Nephron (organoid): ENCODE measurements around the gene C1GALT1.

ENCODE experiments used
- H3K27ac Mint-ChIP-seq, 3 experiments: 2 replicates each; pipeline ENCODE4 v1.8.0; 2020; ENCODE audit warnings: mixed read lengths in 3 of 3, mild to moderate bottlenecking in 2 of 3, moderate library complexity in 1 of 3
- H3K27me3 Mint-ChIP-seq: 2 replicates; pipeline ENCODE4 v1.8.0; 2021; ENCODE audit warnings: low read depth, mild to moderate bottlenecking, moderate library complexity, mixed read lengths
- H3K36me3 Mint-ChIP-seq: 2 replicates; pipeline ENCODE4 v1.8.0; 2020; ENCODE audit warnings: low read depth, mixed read lengths
- H3K4me1 Mint-ChIP-seq: 2 replicates; pipeline ENCODE4 v1.8.0; 2020; ENCODE audit warnings: mixed read lengths
- H3K4me3 Mint-ChIP-seq, 3 experiments: 2 replicates each; pipeline ENCODE4 v1.8.0; 2020; ENCODE audit warnings: mild to moderate bottlenecking in 3 of 3, mixed read lengths in 3 of 3, moderate library complexity in 2 of 3
- H3K9me3 Mint-ChIP-seq: 2 replicates; pipeline ENCODE4 v1.8.0; 2020; ENCODE audit warnings: mixed read lengths
- CTCF ChIP-seq, 3 experiments: fragments of 200-600 bp; sonication (generic); IDR thresholded peaks; one replicate each; pipeline ENCODE4 v1.5.0; 2021; ENCODE audit warnings: antibody characterized with exemption in 3 of 3; ENCODE audit not compliant: unreplicated experiment in 3 of 3

Gene C1GALT1

GRCh38 chr7:7219216-7219615, 36.9 kb downstream of the C1GALT1 start:
- no peak overlapping the region for H3K4me3 Mint-ChIP-seq
- peaks cover 4% of the 10 kb centered on the region for H3K9me3 Mint-ChIP-seq
- no peaks in the 10 kb centered on the region for H3K27me3 Mint-ChIP-seq
- no peak for TF ChIP-seq CTCF (IDR thresholded peaks at IDR 0.05; ENCODE audit: unreplicated experiment in 3 of 3)
- no peaks in the 10 kb centered on the region for H3K4me1 Mint-ChIP-seq
- no peak overlapping the region for H3K27ac Mint-ChIP-seq
- H3K36me3 Mint-ChIP-seq = peaks cover 44% of the 10 kb centered on the region

- no peaks in the 10 kb centered on the region for H3K4me1 Mint-ChIP-seq
- no peak overlapping the region for H3K4me3 Mint-ChIP-seq
- H3K9me3 Mint-ChIP-seq = peaks cover 8% of the 10 kb centered on the region
- no peaks in the 10 kb centered on the region for H3K27me3 Mint-ChIP-seq
- TF ChIP-seq CTCF (IDR thresholded peaks at IDR 0.05; ENCODE audit: unreplicated experiment in 3 of 3) = no peak
- H3K36me3 Mint-ChIP-seq = peaks cover 52% of the 10 kb centered on the region
- H3K27ac Mint-ChIP-seq = no peak overlapping the region
These were observed 38.5 kb downstream of the C1GALT1 start for GRCh38 chr7:7220821-7221220.

GRCh38 chr7:7221599-7222038, 39.3 kb downstream of the C1GALT1 start:
- TF ChIP-seq CTCF (IDR thresholded peaks at IDR 0.05; ENCODE audit: unreplicated experiment in 3 of 3) = no peak
- no peak overlapping the region for H3K27ac Mint-ChIP-seq
- peaks cover 52% of the 10 kb centered on the region for H3K36me3 Mint-ChIP-seq
- H3K4me3 Mint-ChIP-seq = no peak overlapping the region
- no peaks in the 10 kb centered on the region for H3K4me1 Mint-ChIP-seq
- peaks cover 8% of the 10 kb centered on the region for H3K9me3 Mint-ChIP-seq
- no peaks in the 10 kb centered on the region for H3K27me3 Mint-ChIP-seq

GRCh38 chr7:7223250-7223649, 40.9 kb downstream of the C1GALT1 start:
- no peaks in the 10 kb centered on the region for H3K4me1 Mint-ChIP-seq
- no peak overlapping the region for H3K27ac Mint-ChIP-seq
- no peaks in the 10 kb centered on the region for H3K27me3 Mint-ChIP-seq
- no peak overlapping the region for H3K4me3 Mint-ChIP-seq
- peaks cover 4% of the 10 kb centered on the region for H3K9me3 Mint-ChIP-seq
- TF ChIP-seq CTCF (IDR thresholded peaks at IDR 0.05; ENCODE audit: unreplicated experiment in 3 of 3) = no peak
- H3K36me3 Mint-ChIP-seq = peaks cover 41% of the 10 kb centered on the region

- no peak for TF ChIP-seq CTCF (IDR thresholded peaks at IDR 0.05; ENCODE audit: unreplicated experiment in 3 of 3)
- no peak overlapping the region for H3K4me3 Mint-ChIP-seq
- no peak overlapping the region for H3K27ac Mint-ChIP-seq
- peaks cover 10% of the 10 kb centered on the region for H3K9me3 Mint-ChIP-seq
- H3K27me3 Mint-ChIP-seq = no peaks in the 10 kb centered on the region
- H3K4me1 Mint-ChIP-seq = no peaks in the 10 kb centered on the region
- H3K36me3 Mint-ChIP-seq = peaks cover 51% of the 10 kb centered on the region
These were observed 44.1 kb downstream of the C1GALT1 start for GRCh38 chr7:7226407-7226806.

- H3K4me1 Mint-ChIP-seq = no peaks in the 10 kb centered on the region
- H3K27ac Mint-ChIP-seq = no peak overlapping the region
- TF ChIP-seq CTCF (IDR thresholded peaks at IDR 0.05; ENCODE audit: unreplicated experiment in 3 of 3) = no peak
- H3K27me3 Mint-ChIP-seq = no peaks in the 10 kb centered on the region
- no peak overlapping the region for H3K4me3 Mint-ChIP-seq
- peaks cover 17% of the 10 kb centered on the region for H3K9me3 Mint-ChIP-seq
- peaks cover 60% of the 10 kb centered on the region for H3K36me3 Mint-ChIP-seq
These were observed 46.1 kb downstream of the C1GALT1 start for GRCh38 chr7:7228472-7228871.
